ENCODE measurements around the gene TMEM236. TPM values are rescaled to one million over a fixed set of nuclear protein-coding genes. Genes with fewer than 3 reads are reported as not detected.
A peak's percentile ranks its signal among the peaks of the same experiment; 100 is the strongest.

Gene TMEM236
- polyA plus RNA-seq, 1 donor from 2014 or later = not detected

- H3K4me3 Mint-ChIP-seq = no peak overlapping the region
- no peaks in the 10 kb centered on the region for H3K4me1 Mint-ChIP-seq
- no peak overlapping the region for H3K27ac Mint-ChIP-seq
- peaks cover 0 to 4% (median 2%) of the 10 kb centered on the region in 3 donors for H3K9me3 Mint-ChIP-seq
- H3K27me3 Mint-ChIP-seq = peaks cover under 1% of the 10 kb centered on the region
- peaks cover 4% of the 10 kb centered on the region for H3K36me3 Mint-ChIP-seq
These were observed 12.1 kb downstream of the TMEM236 start for GRCh38 chr10:17764142-17764541.

GRCh38 chr10:17765602-17766001 is 13.6 kb downstream of the TMEM236 start:
- H3K9me3 Mint-ChIP-seq = peaks cover 0 to 4% (median 2%) of the 10 kb centered on the region in 3 donors
- no peak overlapping the region for H3K4me3 Mint-ChIP-seq
- H3K27ac Mint-ChIP-seq = no peak overlapping the region
- peaks cover 1% of the 10 kb centered on the region for H3K36me3 Mint-ChIP-seq
- H3K4me1 Mint-ChIP-seq = no peaks in the 10 kb centered on the region
- H3K27me3 Mint-ChIP-seq = peaks cover 3% of the 10 kb centered on the region

GRCh38 chr10:17766731-17767130 is 14.7 kb downstream of the TMEM236 start:
- no peaks in the 10 kb centered on the region for H3K36me3 Mint-ChIP-seq
- no peaks in the 10 kb centered on the region for H3K4me1 Mint-ChIP-seq
- H3K9me3 Mint-ChIP-seq = peaks cover 0 to 2% (median 2%) of the 10 kb centered on the region in 3 donors
- no peak overlapping the region for H3K4me3 Mint-ChIP-seq
- peaks cover 3% of the 10 kb centered on the region for H3K27me3 Mint-ChIP-seq
- H3K27ac Mint-ChIP-seq = no peak overlapping the region

- no peaks in the 10 kb centered on the region for H3K36me3 Mint-ChIP-seq
These were observed 16.5 kb downstream of the TMEM236 start for GRCh38 chr10:17768496-17768895.

GRCh38 chr10:17768957-17769356 is 17.0 kb downstream of the TMEM236 start:
- peaks cover 3% of the 10 kb centered on the region for H3K27me3 Mint-ChIP-seq
- H3K27ac Mint-ChIP-seq = no peak overlapping the region
- H3K4me3 Mint-ChIP-seq = no peak overlapping the region
- H3K9me3 Mint-ChIP-seq = peaks cover 0 to 2% (median 2%) of the 10 kb centered on the region in 3 donors
- H3K4me1 Mint-ChIP-seq = no peaks in the 10 kb centered on the region
- H3K36me3 Mint-ChIP-seq = no peaks in the 10 kb centered on the region

More at GRCh38 chr10:17768496-17768895, 16.5 kb downstream of the TMEM236 start:
- Mint-ChIP-seq H3K4me3 (no peak overlapping the region), H3K27ac (no peak overlapping the region), H3K9me3 (peaks cover 0 to 2% (median 2%) of the 10 kb centered on the region in 3 donors), H3K27me3 (peaks cover 3% of the 10 kb centered on the region), H3K4me1 (no peaks in the 10 kb centered on the region)

- no peak overlapping the region for H3K4me3 Mint-ChIP-seq
- H3K9me3 Mint-ChIP-seq = peaks cover 0 to 2% (median 0%) of the 10 kb centered on the region in 3 donors
- peaks cover 3% of the 10 kb centered on the region for H3K27me3 Mint-ChIP-seq
- H3K36me3 Mint-ChIP-seq = no peaks in the 10 kb centered on the region
- H3K4me1 Mint-ChIP-seq = no peaks in the 10 kb centered on the region
- no peak overlapping the region for H3K27ac Mint-ChIP-seq
These were observed 19.0 kb downstream of the TMEM236 start for GRCh38 chr10:17771017-17771416.

GRCh38 chr10:17779784-17780183 is 27.8 kb downstream of the TMEM236 start:
- no peak overlapping the region for H3K4me3 Mint-ChIP-seq

GRCh38 chr10:17780727-17781126 is 28.7 kb downstream of the TMEM236 start:
- no peaks in the 10 kb centered on the region for H3K9me3 Mint-ChIP-seq
- H3K36me3 Mint-ChIP-seq = peaks cover 1% of the 10 kb centered on the region
- peaks cover 0 to 2% (median 0%) of the 10 kb centered on the region in 3 donors for H3K4me1 Mint-ChIP-seq
- no peak overlapping the region for H3K27ac Mint-ChIP-seq
- H3K4me3 Mint-ChIP-seq = no peak overlapping the region
- peaks cover 2% of the 10 kb centered on the region for H3K27me3 Mint-ChIP-seq

More at GRCh38 chr10:17779784-17780183, 27.8 kb downstream of the TMEM236 start:
- no peak overlapping the region for H3K27ac Mint-ChIP-seq
- H3K36me3 Mint-ChIP-seq = peaks cover 1% of the 10 kb centered on the region
- peaks cover 2% of the 10 kb centered on the region for H3K27me3 Mint-ChIP-seq
- no peaks in the 10 kb centered on the region for H3K9me3 Mint-ChIP-seq
- peaks cover 0 to 2% (median 0%) of the 10 kb centered on the region in 3 donors for H3K4me1 Mint-ChIP-seq

GRCh38 chr10:17781856-17782255 is 29.9 kb downstream of the TMEM236 start:
- Mint-ChIP-seq H3K4me3 (no peak overlapping the region), H3K9me3 (no peaks in the 10 kb centered on the region), H3K4me1 (peaks cover 0 to 2% (median 0%) of the 10 kb centered on the region in 3 donors), H3K27me3 (peaks cover 2% of the 10 kb centered on the region), H3K36me3 (peaks cover 1% of the 10 kb centered on the region), H3K27ac (no peak overlapping the region)

- Mint-ChIP-seq H3K27ac (no peak overlapping the region), H3K4me1 (peaks cover 0 to 2% (median 0%) of the 10 kb centered on the region in 3 donors), H3K4me3 (peak overlapping the region in 2 of 4 donors; percentile 20 to 34), H3K9me3 (no peaks in the 10 kb centered on the region), H3K27me3 (peaks cover 2% of the 10 kb centered on the region), H3K36me3 (peaks cover 1% of the 10 kb centered on the region)
These were observed 31.1 kb downstream of the TMEM236 start for GRCh38 chr10:17782921-17783665.

- Mint-ChIP-seq H3K4me3 (no peak overlapping the region), H3K27ac (no peak overlapping the region)
These were observed 31.8 kb downstream of the TMEM236 start for GRCh38 chr10:17783751-17784150.

GRCh38 chr10:17784688-17785087 is 32.7 kb downstream of the TMEM236 start:
- H3K9me3 Mint-ChIP-seq = no peaks in the 10 kb centered on the region
- H3K27me3 Mint-ChIP-seq = no peaks in the 10 kb centered on the region
- peaks cover 0 to 2% (median 0%) of the 10 kb centered on the region in 3 donors for H3K4me1 Mint-ChIP-seq
- no peak overlapping the region for H3K27ac Mint-ChIP-seq
- no peak overlapping the region for H3K4me3 Mint-ChIP-seq
- H3K36me3 Mint-ChIP-seq = no peaks in the 10 kb centered on the region

More at GRCh38 chr10:17783751-17784150, 31.8 kb downstream of the TMEM236 start:
- peaks cover 1% of the 10 kb centered on the region for H3K36me3 Mint-ChIP-seq
- H3K9me3 Mint-ChIP-seq = no peaks in the 10 kb centered on the region
- H3K4me1 Mint-ChIP-seq = peaks cover 0 to 2% (median 0%) of the 10 kb centered on the region in 3 donors
- peaks cover 1% of the 10 kb centered on the region for H3K27me3 Mint-ChIP-seq

GRCh38 chr10:17785276-17785930 is 33.4 kb downstream of the TMEM236 start:
- no peaks in the 10 kb centered on the region for H3K27me3 Mint-ChIP-seq
- no peaks in the 10 kb centered on the region for H3K9me3 Mint-ChIP-seq
- H3K4me3 Mint-ChIP-seq = no peak overlapping the region
- H3K4me1 Mint-ChIP-seq = peaks cover 0 to 2% (median 0%) of the 10 kb centered on the region in 3 donors
- no peaks in the 10 kb centered on the region for H3K36me3 Mint-ChIP-seq
- no peak overlapping the region for H3K27ac Mint-ChIP-seq

- no peaks in the 10 kb centered on the region for H3K9me3 Mint-ChIP-seq
- no peak overlapping the region for H3K27ac Mint-ChIP-seq
- peaks cover 1% of the 10 kb centered on the region for H3K27me3 Mint-ChIP-seq
- H3K36me3 Mint-ChIP-seq = no peaks in the 10 kb centered on the region
- no peak overlapping the region for H3K4me3 Mint-ChIP-seq
- peaks cover 0 to 2% (median 0%) of the 10 kb centered on the region in 3 donors for H3K4me1 Mint-ChIP-seq
These were observed 35.3 kb downstream of the TMEM236 start for GRCh38 chr10:17787087-17787961.

GRCh38 chr10:17788646-17789045 is 36.6 kb downstream of the TMEM236 start:
- peaks cover 0 to 2% (median 0%) of the 10 kb centered on the region in 3 donors for H3K4me1 Mint-ChIP-seq
- H3K9me3 Mint-ChIP-seq = no peaks in the 10 kb centered on the region
- H3K27me3 Mint-ChIP-seq = peaks cover 1% of the 10 kb centered on the region
- H3K27ac Mint-ChIP-seq = peak overlapping the region in 1 of 3 donors; percentile 14
- H3K4me3 Mint-ChIP-seq = no peak overlapping the region
- no peaks in the 10 kb centered on the region for H3K36me3 Mint-ChIP-seq
